Testis (tissue), 2 donors: ENCODE measurements around the gene ARMC6.

Experiments
- POLR2A ChIP-seq: fragments of 450-650 bp; IDR thresholded peaks from one replicate; pipeline ENCODE4 v1.6.1; 2017; ENCODE audit warnings: antibody characterized with exemption, mild to moderate bottlenecking, moderate library complexity
- TF ChIP-seq, protein P1 (sequence below), 3 experiments: fragments of 450-650 bp in 2 of 3; fragments of 200-600 bp in 1 of 3; sonication (generic) in 1 of 3; IDR thresholded peaks; one replicate each; pipeline ENCODE4 v1.5.1; 2016 to 2019; ENCODE audit warnings: antibody characterized with exemption in 3 of 3, mild to moderate bottlenecking in 2 of 3, moderate library complexity in 1 of 3

DNA sequence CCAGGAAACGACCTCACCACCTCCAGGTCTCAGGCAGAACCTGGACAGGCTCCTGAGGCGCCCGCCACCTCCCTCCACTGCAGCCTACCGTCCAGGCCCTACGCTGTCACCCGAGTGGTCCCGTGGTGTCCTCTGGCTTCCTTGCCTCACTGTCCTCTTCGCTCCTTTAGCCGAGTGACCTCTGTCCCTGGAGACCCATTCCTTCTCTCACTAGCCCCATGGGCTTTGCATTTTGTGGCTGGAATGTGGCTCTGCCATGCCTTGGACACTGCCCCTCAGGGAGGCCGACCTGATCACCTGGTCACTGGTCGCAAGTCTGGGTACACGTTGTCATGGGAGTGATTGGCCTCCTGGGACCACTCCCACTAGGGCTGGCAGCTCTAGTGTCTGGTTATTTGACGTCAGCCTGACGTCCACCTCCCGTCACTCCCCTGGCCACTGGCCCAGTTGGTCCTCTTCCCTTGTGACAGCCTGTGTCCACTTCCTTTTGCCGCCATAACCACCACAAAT, 48.3 kb downstream of the ARMC6 start:
- TF ChIP-seq, protein P1, sequence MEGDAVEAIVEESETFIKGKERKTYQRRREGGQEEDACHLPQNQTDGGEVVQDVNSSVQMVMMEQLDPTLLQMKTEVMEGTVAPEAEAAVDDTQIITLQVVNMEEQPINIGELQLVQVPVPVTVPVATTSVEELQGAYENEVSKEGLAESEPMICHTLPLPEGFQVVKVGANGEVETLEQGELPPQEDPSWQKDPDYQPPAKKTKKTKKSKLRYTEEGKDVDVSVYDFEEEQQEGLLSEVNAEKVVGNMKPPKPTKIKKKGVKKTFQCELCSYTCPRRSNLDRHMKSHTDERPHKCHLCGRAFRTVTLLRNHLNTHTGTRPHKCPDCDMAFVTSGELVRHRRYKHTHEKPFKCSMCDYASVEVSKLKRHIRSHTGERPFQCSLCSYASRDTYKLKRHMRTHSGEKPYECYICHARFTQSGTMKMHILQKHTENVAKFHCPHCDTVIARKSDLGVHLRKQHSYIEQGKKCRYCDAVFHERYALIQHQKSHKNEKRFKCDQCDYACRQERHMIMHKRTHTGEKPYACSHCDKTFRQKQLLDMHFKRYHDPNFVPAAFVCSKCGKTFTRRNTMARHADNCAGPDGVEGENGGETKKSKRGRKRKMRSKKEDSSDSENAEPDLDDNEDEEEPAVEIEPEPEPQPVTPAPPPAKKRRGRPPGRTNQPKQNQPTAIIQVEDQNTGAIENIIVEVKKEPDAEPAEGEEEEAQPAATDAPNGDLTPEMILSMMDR (IDR thresholded peaks at IDR 0.05), result no peak
- TF ChIP-seq POLR2A, result no peak
